Caki2 (cell line): ENCODE data around the gene TMEM31. TPM values are rescaled to one million over a fixed set of nuclear protein-coding genes. Genes with fewer than 3 reads are reported as not detected.

ENCODE experiments used
- total RNA-seq: library from RNA; depleted of rRNA; stranded (reverse); fragments of >200 nt; shearing (Covaris generic); gene quantifications from 2 replicates; pipeline ENCODE4 v1.2.3, GENCODE V29; 2014; ENCODE audit warnings: low replicate concordance; rRNA removed

The TMEM31 gene
- total RNA-seq, 1 experiment from 2014 or later, result not detected

Other genes with a start within 250 kb of the TMEM31 start
- not detected in 2 replicates for gene RAB40A, start 191.4 kb upstream of the TMEM31 start, total RNA-seq
- gene TCEAL4, start 125.4 kb upstream of the TMEM31 start, total RNA-seq, result 16.6 and 25.7 TPM in 2 replicates
- gene TCEAL3, start 102.9 kb upstream of the TMEM31 start, total RNA-seq, result not detected in 2 replicates
- 18.4 and 18.9 TPM in 2 replicates for gene TCEAL1, start 81.9 kb upstream of the TMEM31 start, total RNA-seq
- gene MORF4L2, start 24.2 kb upstream of the TMEM31 start, total RNA-seq, result 831 and 930 TPM in 2 replicates
- not detected in 2 replicates for gene PLP1, start 65.9 kb downstream of the TMEM31 start, total RNA-seq
- gene RAB9B, start 121.3 kb downstream of the TMEM31 start, total RNA-seq, result 2.7 TPM in 1 of 2 replicates, not detected in the other